HepG2 (cell line): ENCODE data around the gene POLD3. TPM values are rescaled to one million over a fixed set of nuclear protein-coding genes. Genes with fewer than 3 reads are reported as not detected.

ENCODE experiments used
- ATAC-seq: fragments of 200-7000 bp; cut with Tn5 transposase; 3 replicates; pipeline ENCODE4 v1.9.1; 2020; ENCODE audit warnings: mild to moderate bottlenecking, moderate library complexity
- BruUV-seq: library from RNA; stranded (reverse); fragments of 400-500 nt; replicated peaks from 2 replicates; lab custom pipeline; 2021; lab: Mats Ljungman, UMichigan
- CTCF ChIA-PET: fragments of 300-600 bp; formaldehyde crosslinking; extraction: SDS; loops from one replicate; lab custom pipeline; 2021; ENCODE audit warnings: low total read pairs, inconsistent platforms, low intra/inter-chr PET ratio; lab: Yijun Ruan, JAX
- POLR2A ChIA-PET: fragments of 350-600 bp; sonication (Branson Sonifier 250); formaldehyde crosslinking; loops from one replicate; lab custom pipeline; 2020; ENCODE audit warnings: antibody characterized with exemption, inconsistent platforms; lab: Yijun Ruan, JAX
- DNase-seq: peaks from one replicate; pipeline ENCODE4 v3.0.0-alpha.2; 2015; ENCODE audit warnings: low spot score
- FAIRE-seq: peaks from 3 replicates; lab custom pipeline; 2011; peaks lifted over from hg19 to GRCh38; lab: Jason Lieb, UNC
- H2AFZ ChIP-seq: one replicate; pipeline ENCODE4 v1.6.1; 2011; ENCODE audit warnings: low read length, inconsistent platforms
- H3K27ac ChIP-seq: fragments of 300-600 bp; 3 replicates; pipeline ENCODE4 v1.8.0; 2011; ENCODE audit warnings: mixed run types, mild to moderate bottlenecking, mixed read lengths, low read length, inconsistent platforms; ENCODE audit not compliant: insufficient read depth; ENCODE audit errors: extremely low read length
- H3K27me3 ChIP-seq, 2 experiments: fragments of 200-600 bp in 1 of 2; 2 replicates in 1 of 2; 3 replicates in 1 of 2; pipeline versions ENCODE4 v1.6.0 to v1.8.0; 2011; ENCODE audit warnings: low read length in 2 of 2, mild to moderate bottlenecking in 2 of 2, moderate library complexity in 2 of 2, inconsistent platforms in 1 of 2; ENCODE audit not compliant: insufficient read depth in 2 of 2, control insufficient read depth in 1 of 2
- H3K36me3 ChIP-seq, 2 experiments: fragments of 200-600 bp in 1 of 2; replicated peaks in 1 of 2; 2 replicates in 1 of 2; 3 replicates in 1 of 2; pipeline versions ENCODE4 v1.5.1 to v1.8.0; 2011; ENCODE audit warnings: low read length in 2 of 2, inconsistent platforms in 1 of 2; ENCODE audit not compliant: insufficient read depth in 2 of 2, control insufficient read depth in 1 of 2
- H3K4me1 ChIP-seq: 2 replicates; pipeline ENCODE4 v1.5.1; 2012; ENCODE audit warnings: low read length, inconsistent platforms; ENCODE audit not compliant: insufficient read depth
- H3K4me2 ChIP-seq: 2 replicates; pipeline ENCODE4 v1.6.0; 2011; ENCODE audit warnings: low read depth, low read length, inconsistent platforms
- H3K4me3 ChIP-seq, 3 experiments: fragments of 200-600 bp in 1 of 3; sonication (generic), shearing (Covaris generic) in 1 of 3; replicated peaks in 1 of 3; 2 replicates each; pipeline ENCODE4 v1.5.1; 2011 to 2016; ENCODE audit warnings: low read length in 3 of 3, inconsistent platforms in 2 of 3, low read depth in 2 of 3, mild to moderate bottlenecking in 2 of 3, control low read depth in 1 of 3, mixed read lengths in 1 of 3; ENCODE audit not compliant: insufficient read depth in 1 of 3
- H3K79me2 ChIP-seq: one replicate; pipeline ENCODE4 v1.6.1; 2011; ENCODE audit warnings: low read length, inconsistent platforms; ENCODE audit not compliant: insufficient read depth
- H3K9ac ChIP-seq: 2 replicates; pipeline ENCODE4 v1.6.0; 2011; ENCODE audit warnings: mild to moderate bottlenecking, low read depth, low read length, inconsistent platforms; ENCODE audit not compliant: insufficient read depth
- H3K9me3 ChIP-seq: 2 replicates; pipeline ENCODE4 v1.5.1; 2012; ENCODE audit warnings: mild to moderate bottlenecking, low read length
- H4K20me1 ChIP-seq: 2 replicates; pipeline ENCODE4 v1.6.0; 2011; ENCODE audit warnings: inconsistent platforms, mild to moderate bottlenecking, low read length, moderate library complexity; ENCODE audit not compliant: insufficient read depth
- CTCF ChIP-seq: sonication (generic); formaldehyde crosslinking; IDR thresholded peaks from 2 replicates; pipeline ENCODE4 v1.5.0; 2020; ENCODE audit warnings: mild to moderate bottlenecking, missing genetic modification reagents, moderate library complexity
- FOXA3 ChIP-seq: IDR thresholded peaks from 2 replicates; pipeline ENCODE4 v1.6.1; 2016; ENCODE audit warnings: missing genetic modification reagents, missing compliant biosample characterization
- KLF13 ChIP-seq: sonication (generic); formaldehyde crosslinking; IDR thresholded peaks from 2 replicates; pipeline ENCODE4 v1.4.0; 2020; ENCODE audit warnings: mild to moderate bottlenecking, missing genetic modification reagents
- NAIF1 ChIP-seq: sonication (generic); formaldehyde crosslinking; IDR thresholded peaks from 2 replicates; pipeline ENCODE4 v1.5.0; 2020; ENCODE audit warnings: mild to moderate bottlenecking, missing genetic modification reagents, borderline replicate concordance
- POLR2AphosphoS5 ChIP-seq: IDR thresholded peaks from 2 replicates; pipeline ENCODE4 v1.6.1; 2012; ENCODE audit warnings: low read depth, low read length
- RAD21 ChIP-seq: fragments of 450-650 bp; formaldehyde crosslinking; IDR thresholded peaks from 2 replicates; pipeline ENCODE4 v1.5.0; 2020; ENCODE audit warnings: mild to moderate bottlenecking
- RELA ChIP-seq: sonication (generic); formaldehyde crosslinking; IDR thresholded peaks from 2 replicates; pipeline ENCODE4 v1.4.0; 2020; ENCODE audit warnings: missing genetic modification reagents
- SMC3 ChIP-seq: IDR thresholded peaks from 2 replicates; pipeline ENCODE4 v1.6.1; 2011; ENCODE audit warnings: low read length, improper control_type of control experiment
- SOX6 ChIP-seq, 2 experiments: fragments of 450-650 bp in 1 of 2; sonication (generic) in 1 of 2; formaldehyde crosslinking in 1 of 2; IDR thresholded peaks; 2 replicates each; pipeline versions ENCODE4 v1.4.0 to v1.6.1; 2017 to 2020; ENCODE audit warnings: antibody characterized with exemption in 1 of 2, mild to moderate bottlenecking in 1 of 2, missing genetic modification reagents in 1 of 2
- STAG1 ChIP-seq: sonication (generic); formaldehyde crosslinking; IDR thresholded peaks from 2 replicates; pipeline ENCODE4 v1.4.0; 2020; ENCODE audit warnings: missing genetic modification reagents
- STAT5B ChIP-seq: sonication (generic); formaldehyde crosslinking; IDR thresholded peaks from 2 replicates; pipeline ENCODE4 v1.4.0; 2020; ENCODE audit warnings: missing genetic modification reagents
- TRAFD1 ChIP-seq: sonication (generic); formaldehyde crosslinking; IDR thresholded peaks from 2 replicates; pipeline ENCODE4 v1.5.1; 2020; ENCODE audit warnings: missing genetic modification reagents, mild to moderate bottlenecking, borderline replicate concordance
- ZFP36L2 ChIP-seq: sonication (generic); formaldehyde crosslinking; IDR thresholded peaks from 2 replicates; pipeline ENCODE4 v1.4.0; 2020; ENCODE audit warnings: missing genetic modification reagents
- ZNF136 ChIP-seq: sonication (generic); formaldehyde crosslinking; IDR thresholded peaks from 2 replicates; pipeline ENCODE4 v1.8.1; 2022; ENCODE audit warnings: low read depth, mild to moderate bottlenecking, moderate library complexity, missing genetic modification reagents
- ZNF205 ChIP-seq: IDR thresholded peaks from 2 replicates; pipeline ENCODE4 v1.6.1; 2018; ENCODE audit warnings: missing biosample characterization, missing genetic modification reagents
- ZNF33A ChIP-seq: sonication (generic); formaldehyde crosslinking; IDR thresholded peaks from 2 replicates; pipeline ENCODE4 v1.5.1; 2020; ENCODE audit warnings: missing genetic modification reagents, mild to moderate bottlenecking, moderate library complexity, borderline replicate concordance
- WGBS: methylation state at CpG from one replicate; pipeline ENCODE4 v1.1.6; 2017; ENCODE audit warnings: low lambda C conversion rate; 5-methylcytosine and 5-hydroxymethylcytosine counted together
- in situ Hi-C: cut with HindIII; loops from 2 replicates; pipeline ENCODE4 v1.10.0; 2017; ENCODE audit warnings: low pct_unique_long_range_greater_than_20kb; ENCODE audit not compliant: extremely low pct_ligation_motif_present
- intact Hi-C: fragments of 100-400 bp; cut with micrococcal nuclease; formaldehyde crosslinking; loops from one replicate; pipeline ENCODE4 v1.10.0; 2022; ENCODE audit not compliant: unreplicated experiment
- polyA plus RNA-seq, 8 experiments: library from polyadenylated mRNA; depleted of rRNA in 3 of 8; stranded (reverse) in 7 of 8; unstranded in 1 of 8; fragments of >200 nt; fragmentation: Illumina TruSeq in 4 of 8; extraction: Trizol in 4 of 8; gene quantifications; 2 replicates each; pipeline versions ENCODE4 v1.2.1 to v1.2.3, GENCODE V29; 2011 to 2016; ENCODE audit warnings: low read depth in 4 of 8, missing spikeins in 1 of 8, mixed read lengths in 1 of 8; ENCODE audit not compliant: insufficient read depth in 1 of 8
- total RNA-seq, 5 experiments: library from RNA; depleted of rRNA; stranded (reverse); fragments of >200 nt; fragmentation: Illumina TruSeq; extraction: Trizol; gene quantifications; 2 replicates each; pipeline ENCODE4 v1.2.3, GENCODE V29; 2016; ENCODE audit warnings: low read depth in 1 of 5

The POLD3 gene
- total and polyA plus RNA-seq, 2 of the 13 experiments (the other 11 are each of a cell fraction or from before 2014, with no cell fraction given), result 6.3 to 18.9 TPM

- peak; percentile 49 for FAIRE-seq
Measured at GRCh38 chr11:74634537-74634936, 42.2 kb downstream of the POLD3 start.

More at GRCh38 chr11:74634537-74634936, 42.2 kb downstream of the POLD3 start:
- WGBS, result 82% methylated on average over 4 of the region's 4 CpGs
- Histone ChIP-seq H3K4me1 (no peaks in the 10 kb centered on the region), H3K4me3 (no peak overlapping the region), H3K9me3 (no peaks in the 10 kb centered on the region), H3K36me3 (peaks cover 5 to 24% of the 10 kb centered on the region in 2 experiments), H4K20me1 (no peaks in the 10 kb centered on the region), H3K9ac (no peak overlapping the region), H2AFZ (no peak overlapping the region), H3K27ac (no peak overlapping the region), H3K4me2 (no peak overlapping the region), H3K27me3 (no peaks in the 10 kb centered on the region), H3K79me2 (no peaks in the 10 kb centered on the region)
- ChIA-PET CTCF (interaction anchor here (1.2 to 1.4 kb wide), 2 partner anchors 49 to 60 kb away, joined by 3 to 4 read pairs; no protein-coding TSS in a partner anchor), POLR2A (no interaction called here)
- DNase-seq, result peak; percentile 18
- intact Hi-C loops (no loop called here), in situ Hi-C loops (no loop called here)
- ATAC-seq, result peak; percentile 80
- no TSS peak for BruUV-seq
- no peak for TF ChIP-seq ZNF136 (CRISPR knock-in tag)
- no peak for TF ChIP-seq SOX6 (IDR thresholded peaks at IDR 0.05)
- TF ChIP-seq SOX6 (CRISPR knock-in tag; IDR thresholded peaks at IDR 0.05), result no peak
- TF ChIP-seq FOXA3 (CRISPR knock-in tag), result no peak
- no peak for TF ChIP-seq STAT5B (CRISPR knock-in tag)
- no peak for TF ChIP-seq KLF13 (CRISPR knock-in tag)
- no peak for TF ChIP-seq ZNF33A (CRISPR knock-in tag)
- no peak for TF ChIP-seq TRAFD1 (CRISPR knock-in tag)
- no peak for TF ChIP-seq NAIF1 (CRISPR knock-in tag)
- TF ChIP-seq RELA, result no peak
- TF ChIP-seq ZNF205, result no peak
- TF ChIP-seq ZFP36L2, result no peak
- TF ChIP-seq CTCF (CRISPR knock-in tag), result peak; percentile 62
- peak; percentile 67 for TF ChIP-seq STAG1 (CRISPR knock-in tag)
- no peak for TF ChIP-seq POLR2AphosphoS5
- peak; percentile 46; the same call in 1 of the 2 replicates for TF ChIP-seq RAD21 (CRISPR knock-in tag)
- TF ChIP-seq SMC3, result peak; percentile 34; the same call in 1 of the 2 replicates
